ENCODE data around the gene SAMD4A. TPM values are rescaled to one million over a fixed set of nuclear protein-coding genes. Genes with fewer than 3 reads are reported as not detected.

Gene SAMD4A
- total RNA-seq, 4 donors from 2014 or later = 7.9 to 18.7 (median 14.4) TPM

- H3K4me3 ChIP-seq (ENCODE audit: low read depth, poor library complexity, severe bottlenecking) = no peak overlapping the region
- intact Hi-C loops (cut with DNase I; ENCODE audit: low total_unique reads) = no loop called here
- DNase-seq (ENCODE audit: low spot score in 2 of 2) = no peak
- TF ChIP-seq CTCF (IDR thresholded peaks at IDR 0.05) = no peak
- no peak for TF ChIP-seq POLR2A (IDR thresholded peaks at IDR 0.05)
- WGBS, 2 donors = 45 to 58% methylated on average over 14 of the region's 14 CpGs
These were observed 251.5 kb downstream of the SAMD4A start for GRCh38 chr14:54818201-54819133.

- TF ChIP-seq POLR2A (IDR thresholded peaks at IDR 0.05) (no peak), CTCF (IDR thresholded peaks at IDR 0.05) (no peak)
- intact Hi-C loops (cut with DNase I; ENCODE audit: low total_unique reads) = no loop called here
- H3K4me3 ChIP-seq (ENCODE audit: low read depth, poor library complexity, severe bottlenecking) = no peak overlapping the region
- DNase-seq (ENCODE audit: low spot score in 2 of 2) = no peak
These were observed 255.8 kb downstream of the SAMD4A start for GRCh38 chr14:54822685-54823084.

- intact Hi-C loops (cut with DNase I; ENCODE audit: low total_unique reads) = no loop called here
- WGBS, 2 donors = 99% methylated on average over 2 of the region's 2 CpGs
- no peak for TF ChIP-seq CTCF (IDR thresholded peaks at IDR 0.05)
- no peak for TF ChIP-seq POLR2A (IDR thresholded peaks at IDR 0.05)
- no peak for DNase-seq (ENCODE audit: low spot score in 2 of 2)
- H3K4me3 ChIP-seq (ENCODE audit: low read depth, poor library complexity, severe bottlenecking) = no peak overlapping the region
These were observed 257.0 kb downstream of the SAMD4A start for GRCh38 chr14:54823757-54824549.

GRCh38 chr14:54828037-54828436 is 261.1 kb downstream of the SAMD4A start:
- DNase-seq (ENCODE audit: low spot score in 2 of 2) = no peak
- intact Hi-C loops (cut with DNase I; ENCODE audit: low total_unique reads) = no loop called here
- TF ChIP-seq POLR2A (IDR thresholded peaks at IDR 0.05) (no peak), CTCF (IDR thresholded peaks at IDR 0.05) (no peak)
- H3K4me3 ChIP-seq (ENCODE audit: low read depth, poor library complexity, severe bottlenecking) = no peak overlapping the region
- 92 to 100% methylated on average over 1 of the region's 1 CpG for WGBS, 2 donors

GRCh38 chr14:54829486-54830224 is 262.7 kb downstream of the SAMD4A start:
- no peak overlapping the region for H3K4me3 ChIP-seq (ENCODE audit: low read depth, poor library complexity, severe bottlenecking)
- intact Hi-C loops (cut with DNase I; ENCODE audit: low total_unique reads) = no loop called here
- TF ChIP-seq CTCF (IDR thresholded peaks at IDR 0.05) (no peak), POLR2A (IDR thresholded peaks at IDR 0.05) (no peak)
- no peak for DNase-seq (ENCODE audit: low spot score in 2 of 2)
- 65 to 68% methylated on average over 8 of the region's 8 CpGs for WGBS, 2 donors

All from lower leg skin (tissue), 4 donors.